ENCODE results near the gene PTCHD4. TPM values are rescaled to one million over a fixed set of nuclear protein-coding genes. Genes with fewer than 3 reads are reported as not detected.

Gene PTCHD4
- total and polyA plus RNA-seq, 2 of the 13 experiments (the other 11 are each of a cell fraction or from before 2014, with no cell fraction given): 28.4 to 32.9 TPM

GRCh38 chr6:48136856-48137255 lies 25.9 kb upstream of the PTCHD4 start:
- Histone ChIP-seq H3K79me2 (ENCODE audit: insufficient read depth, low read length) (no peaks in the 10 kb centered on the region), H3K4me2 (ENCODE audit: low read depth, low read length) (no peak overlapping the region), H3K4me3 (replicated peaks in 1 of 3; ENCODE audit: insufficient read depth in 1 of 3, low read depth in 2 of 3, low read length in 3 of 3) (no peak overlapping the region), H3K9me3 (ENCODE audit: low read length) (no peaks in the 10 kb centered on the region), H3K9ac (ENCODE audit: insufficient read depth, low read depth, low read length) (no peak overlapping the region), H2AFZ (ENCODE audit: low read length) (no peak overlapping the region), H4K20me1 (ENCODE audit: insufficient read depth, low read length) (no peaks in the 10 kb centered on the region), H3K4me1 (ENCODE audit: insufficient read depth, low read length) (no peaks in the 10 kb centered on the region), H3K36me3 (replicated peaks in 1 of 2; ENCODE audit: control insufficient read depth in 1 of 2, insufficient read depth in 2 of 2, low read length in 2 of 2) (no peaks in the 10 kb centered on the region), H3K27ac (ENCODE audit: extremely low read length, insufficient read depth, low read length) (no peak overlapping the region), H3K27me3 (ENCODE audit: control insufficient read depth in 1 of 2, insufficient read depth in 2 of 2, low read length in 2 of 2) (no peaks in the 10 kb centered on the region)
- CTCF ChIA-PET (ENCODE audit: low intra/inter-chr PET ratio, low total read pairs): no interaction called here
- in situ Hi-C loops (cut with HindIII; ENCODE audit: extremely low pct_ligation_motif_present, low pct_unique_long_range_greater_than_20kb) (no loop called here), intact Hi-C loops (cut with micrococcal nuclease; ENCODE audit: unreplicated experiment) (no loop called here)
- DNase-seq (ENCODE audit: low spot score) (no peak), FAIRE-seq (no peak), ATAC-seq (no peak)
- 4% methylated on average over 2 of the region's 2 CpGs for WGBS (ENCODE audit: low lambda C conversion rate)
- BruUV-seq (replicated peaks): no TSS peak
- POLR2A ChIA-PET: no interaction called here
- TF ChIP-seq ZNF362 (CRISPR knock-in tag; IDR thresholded peaks at IDR 0.05; ENCODE audit: borderline replicate concordance): no peak
- no peak for TF ChIP-seq ZNF430 (CRISPR knock-in tag; IDR thresholded peaks at IDR 0.05)
- TF ChIP-seq MAX (IDR thresholded peaks at IDR 0.05): no peak
- TF ChIP-seq HIC2 (CRISPR knock-in tag; IDR thresholded peaks at IDR 0.05; ENCODE audit: low read depth): no peak
- no peak for TF ChIP-seq TCF7L2 (IDR thresholded peaks at IDR 0.05; ENCODE audit: low read depth, low read length)
- no peak for TF ChIP-seq MIER2 (CRISPR knock-in tag; IDR thresholded peaks at IDR 0.05)
- TF ChIP-seq ASH2L (IDR thresholded peaks at IDR 0.05; ENCODE audit: insufficient read length, low read depth, low read length): no peak
- no peak for TF ChIP-seq ZBTB26 (CRISPR knock-in tag; IDR thresholded peaks at IDR 0.05; ENCODE audit: borderline replicate concordance)
- TF ChIP-seq ZNF180 (CRISPR knock-in tag; IDR thresholded peaks at IDR 0.05; ENCODE audit: borderline replicate concordance, low read depth): no peak
- no peak for TF ChIP-seq ATF7 (IDR thresholded peaks at IDR 0.05)
- TF ChIP-seq ATF7 (CRISPR knock-in tag; IDR thresholded peaks at IDR 0.05): no peak
- no peak for TF ChIP-seq FOXK1 (CRISPR knock-in tag; IDR thresholded peaks at IDR 0.05; ENCODE audit: borderline replicate concordance, low read depth)
- TF ChIP-seq HMGXB4 (CRISPR knock-in tag; IDR thresholded peaks at IDR 0.05; ENCODE audit: borderline replicate concordance in 1 of 2, low read depth in 1 of 2): no peak

Data from HepG2 (cell line).